Psoas muscle (tissue), 8 donors: ENCODE results near the gene ME1. TPM values are rescaled to one million over a fixed set of nuclear protein-coding genes. Genes with fewer than 3 reads are reported as not detected.
A peak's percentile ranks its signal among the peaks of the same experiment; 100 is the strongest.
"Not testable (repeated sequence)": the region's sequence is repeated elsewhere in the genome, so short reads cannot be mapped to it uniquely, and the experiment has no call there.

Source experiments
- ATAC-seq, 4 donors: fragments of 200-7000 bp; cut with Tn5 transposase; one replicate each; pipeline ENCODE4 v1.9.1; 2020; ENCODE audit warnings: moderate library complexity in 3 of 4, mild to moderate bottlenecking in 2 of 4
- DNase-seq, 2 donors: peaks; one replicate each; pipeline ENCODE4 v3.0.0-alpha.2; 2020
- H3K27ac ChIP-seq: fragments of 200-600 bp; one replicate; pipeline ENCODE4 v1.8.0; 2022
- H3K27me3 ChIP-seq, 3 donors: fragments of 200-600 bp in 1 of 3; one replicate each; pipeline versions ENCODE4 v1.6.1 to v1.8.0; 2013 to 2022; ENCODE audit warnings: low read length in 2 of 3, mild to moderate bottlenecking in 2 of 3, moderate library complexity in 1 of 3; ENCODE audit not compliant: insufficient read depth in 3 of 3
- H3K36me3 ChIP-seq, 2 donors: fragments of 200-600 bp in 1 of 2; one replicate each; pipeline versions ENCODE4 v1.6.1 to v1.8.0; 2013 to 2022; ENCODE audit warnings: low read depth in 1 of 2, mild to moderate bottlenecking in 1 of 2, moderate library complexity in 1 of 2; ENCODE audit not compliant: insufficient read depth in 1 of 2
- H3K4me1 ChIP-seq: fragments of 200-600 bp; one replicate; pipeline ENCODE4 v1.8.0; 2022
- H3K4me3 ChIP-seq: fragments of 200-600 bp; one replicate; pipeline ENCODE4 v1.8.0; 2022; ENCODE audit warnings: mild to moderate bottlenecking
- H3K9me3 ChIP-seq: fragments of 200-600 bp; one replicate; pipeline ENCODE4 v1.8.0; 2022
- CTCF ChIP-seq: fragments of 200-600 bp; IDR thresholded peaks from one replicate; pipeline ENCODE4 v1.8.0; 2022; ENCODE audit warnings: antibody characterized with exemption
- WGBS, 3 donors: extraction: QIAGEN DNeasy Blood & Tissue Kit; methylation state at CpG; one replicate each; pipeline versions ENCODE4 v1.1.6 to v1.1.7; 2013; 5-methylcytosine and 5-hydroxymethylcytosine counted together
- intact Hi-C, 2 donors: fragments of 100-400 bp; cut with DNase I; formaldehyde crosslinking; loops; one replicate each; pipeline versions ENCODE4 v1.11.0 to v1.14.2; 2022
- polyA plus RNA-seq, 3 donors: library from polyadenylated mRNA; stranded (reverse); fragments of 200-250 nt; gene quantifications; one replicate each; pipeline ENCODE4 v1.2.3, GENCODE V29; 2013
- total RNA-seq, 4 donors: library from RNA; stranded (reverse); fragmentation: NEBNext Ultra II Directional in 2 of 4; extraction: Animal tissue kit (Norgen Biotek cat#: 25700) in 2 of 4; gene quantifications; one replicate each; pipeline versions ENCODE4 v1.2.1 to v1.2.4, GENCODE V29; 2021 to 2023
- donor health status: healthy with polysubstance abuse.
- donor health status: DM: no; HTN: no; CAD: no; lungs with moderate emphysema.
- donor health status: Bipolar disorder and iron deficiency.
- donor health status: healthy.
- donor health status: DM: yes; HTN: yes; CAD: no.
- donor health status: DM: no; HTN: no; CAD: no.
- donor health status: DM: no; HTN: no; CAD: no.
- donor health status: DM: yes; HTN: yes; CAD: no.

ME1 gene
- total and polyA plus RNA-seq, 7 donors, result 13.5 to 52.2 (median 33.2) TPM

GRCh38 chr6:83294676-83295075 lies 136.2 kb downstream of the ME1 start:
- ATAC-seq (no peak), DNase-seq (no peak)
- Histone ChIP-seq H3K4me1 (no peaks in the 10 kb centered on the region), H3K36me3 (no peaks in the 10 kb centered on the region), H3K9me3 (no peaks in the 10 kb centered on the region), H3K27me3 (no peaks in the 10 kb centered on the region), H3K27ac (no peak overlapping the region), H3K4me3 (no peak overlapping the region)
- intact Hi-C loops, result no loop called here
- 89 to 95% (median 91%) methylated on average over 6 of the region's 6 CpGs for WGBS, 3 donors
- no peak for TF ChIP-seq CTCF

GRCh38 chr6:83292900-83293843 lies 137.7 kb downstream of the ME1 start:
- H3K9me3 ChIP-seq, result no peaks in the 10 kb centered on the region
- H3K27me3 ChIP-seq, result no peaks in the 10 kb centered on the region
- no peak for DNase-seq
- no peaks in the 10 kb centered on the region for H3K36me3 ChIP-seq
- no peak for TF ChIP-seq CTCF
- no peak overlapping the region for H3K4me3 ChIP-seq
- intact Hi-C loops, result no loop called here
- H3K4me1 ChIP-seq, result no peaks in the 10 kb centered on the region
- no peak overlapping the region for H3K27ac ChIP-seq
- WGBS, 3 donors, result 86 to 94% (median 88%) methylated on average over 9 of the region's 9 CpGs
- no peak for ATAC-seq

GRCh38 chr6:83287298-83287697 lies 143.6 kb downstream of the ME1 start:
- H3K27ac ChIP-seq, H3K4me1 ChIP-seq, H3K36me3 ChIP-seq, DNase-seq, ATAC-seq, H3K4me3 ChIP-seq, intact Hi-C loops, H3K9me3 ChIP-seq, H3K27me3 ChIP-seq: not testable (repeated sequence)
- WGBS, 3 donors, result 91 to 98% (median 98%) methylated on average over 6 of the region's 6 CpGs

- intact Hi-C loops, result no loop called here
- 73 to 82% (median 74%) methylated on average over 4 of the region's 4 CpGs for WGBS, 3 donors
- Histone ChIP-seq H3K9me3 (peaks cover 3% of the 10 kb centered on the region), H3K4me1 (no peaks in the 10 kb centered on the region), H3K36me3 (no peaks in the 10 kb centered on the region), H3K27me3 (no peaks in the 10 kb centered on the region), H3K4me3 (no peak overlapping the region), H3K27ac (no peak overlapping the region)
- DNase-seq (no peak), ATAC-seq (peak in 1 of 4 donors; percentile 38)
- TF ChIP-seq CTCF, result no peak
These were observed 144.9 kb downstream of the ME1 start for GRCh38 chr6:83285917-83286316.

GRCh38 chr6:83273596-83273995 lies 157.3 kb downstream of the ME1 start:
- Histone ChIP-seq H3K4me1 (peaks cover 3% of the 10 kb centered on the region), H3K9me3 (no peaks in the 10 kb centered on the region), H3K36me3 (no peaks in the 10 kb centered on the region), H3K27me3 (no peaks in the 10 kb centered on the region), H3K4me3 (no peak overlapping the region), H3K27ac (no peak overlapping the region)
- no peak for TF ChIP-seq CTCF
- 10 to 12% (median 11%) methylated on average over 1 of the region's 1 CpG for WGBS, 3 donors
- no peak for DNase-seq
- intact Hi-C loops, result no loop called here
- ATAC-seq, result peak; percentile 71 to 94 (median 82)
